ENCODE measurements around the gene ZNF160.

The ZNF160 gene

GRCh38 chr19:53140351-53140750 is 37.1 kb upstream of the ZNF160 start:
- ChIA-PET POLR2A (no interaction called here), CTCF (no interaction called here)
- Histone ChIP-seq H3K4me1 (ENCODE audit: control insufficient read depth, insufficient read depth, low read length) (no peaks in the 10 kb centered on the region), H3K9me3 (ENCODE audit: control insufficient read depth, insufficient read depth, low read depth, low read length) (no peaks in the 10 kb centered on the region), H3K36me3 (ENCODE audit: control insufficient read depth in 2 of 2, insufficient read depth in 1 of 2, low read length in 2 of 2) (no peaks in the 10 kb centered on the region), H3K27ac (ENCODE audit: extremely low read depth, low read depth, low read length) (no peak overlapping the region), H3K4me3 (ENCODE audit: low read depth, low read length) (no peak overlapping the region)
- no peak for TF ChIP-seq ZNF768 (tag by site-specific recombination; IDR thresholded peaks at IDR 0.05)
- TF ChIP-seq, protein P1, sequence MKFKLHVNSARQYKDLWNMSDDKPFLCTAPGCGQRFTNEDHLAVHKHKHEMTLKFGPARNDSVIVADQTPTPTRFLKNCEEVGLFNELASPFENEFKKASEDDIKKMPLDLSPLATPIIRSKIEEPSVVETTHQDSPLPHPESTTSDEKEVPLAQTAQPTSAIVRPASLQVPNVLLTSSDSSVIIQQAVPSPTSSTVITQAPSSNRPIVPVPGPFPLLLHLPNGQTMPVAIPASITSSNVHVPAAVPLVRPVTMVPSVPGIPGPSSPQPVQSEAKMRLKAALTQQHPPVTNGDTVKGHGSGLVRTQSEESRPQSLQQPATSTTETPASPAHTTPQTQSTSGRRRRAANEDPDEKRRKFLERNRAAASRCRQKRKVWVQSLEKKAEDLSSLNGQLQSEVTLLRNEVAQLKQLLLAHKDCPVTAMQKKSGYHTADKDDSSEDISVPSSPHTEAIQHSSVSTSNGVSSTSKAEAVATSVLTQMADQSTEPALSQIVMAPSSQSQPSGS (tag by site-specific recombination; IDR thresholded peaks at IDR 0.05; ENCODE audit: low read depth), result no peak

DNA sequence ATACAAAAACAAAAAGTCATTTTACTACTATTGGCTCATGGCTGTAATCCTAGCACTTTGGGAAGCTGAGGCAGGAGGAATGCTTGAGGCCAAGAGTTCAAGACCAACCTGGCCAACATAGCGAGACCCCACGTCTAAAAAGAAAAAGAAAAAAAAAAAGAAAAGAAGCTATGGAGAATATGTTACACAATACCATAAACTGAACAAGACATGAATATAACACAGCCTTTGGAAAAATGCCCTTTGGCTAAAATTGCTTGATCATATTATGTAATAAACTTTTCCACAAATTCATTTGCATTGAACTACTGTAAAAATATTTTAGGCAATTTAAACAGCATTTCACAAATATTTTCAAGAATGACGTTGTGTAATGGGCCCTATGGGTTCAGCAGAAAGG is 33.2 kb upstream of the ZNF160 start:
- H3K9me3 ChIP-seq (ENCODE audit: control insufficient read depth, insufficient read depth, low read depth, low read length), result no peaks in the 10 kb centered on the region; the same call in 1 of the 2 replicates
- POLR2A ChIA-PET, result no interaction called here

DNA sequence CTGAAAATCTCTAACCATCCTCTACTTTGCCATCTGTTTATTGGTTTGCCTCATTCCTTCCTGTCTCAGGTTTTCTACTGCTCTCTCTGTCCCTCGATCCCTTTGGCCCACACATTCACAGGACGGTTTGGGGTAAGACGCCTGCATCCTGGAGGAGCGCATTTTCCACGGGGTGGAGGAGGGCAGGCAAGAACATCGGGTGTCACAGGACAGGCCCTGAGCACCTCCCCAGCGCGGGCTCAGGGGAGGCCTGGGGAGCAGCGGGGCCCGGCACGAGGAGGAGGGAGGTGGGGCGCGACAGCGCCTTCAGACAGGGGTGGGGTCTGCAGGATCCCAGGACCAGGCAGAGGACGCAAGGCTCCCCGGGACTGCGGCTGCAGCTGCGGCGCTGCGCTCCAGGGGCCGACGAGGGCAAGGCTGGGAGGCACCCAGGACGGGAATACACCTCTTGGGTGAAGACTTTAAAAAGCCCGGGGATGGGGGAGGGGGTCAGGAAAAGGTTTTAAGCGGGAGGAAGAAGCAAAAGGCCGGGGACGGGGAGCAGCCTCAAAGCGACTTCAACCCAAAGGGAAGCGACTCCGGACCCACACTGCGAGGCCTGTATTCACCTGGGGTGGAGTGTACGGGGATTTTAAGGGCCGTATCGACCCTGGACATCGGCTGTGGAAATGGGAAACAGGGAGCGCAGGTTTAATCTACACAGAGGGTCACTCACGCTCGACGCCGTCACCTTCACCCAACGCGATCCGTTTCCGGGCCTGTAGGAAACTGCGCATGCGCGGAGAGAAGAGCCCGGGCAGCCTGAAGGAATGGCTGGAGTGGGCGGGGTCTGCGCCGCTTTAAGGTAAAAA is 29.1 kb upstream of the ZNF160 start, which contains the start of gene ZNF415:
Gene ZNF415 (minus strand): TSS at position 770 of the 851 bp plus-strand sequence. CDS start 10,234 bp downstream, outside the sequence.
- no peaks in the 10 kb centered on the region for H3K4me1 ChIP-seq (ENCODE audit: control insufficient read depth, insufficient read depth, low read length)
- H3K36me3 ChIP-seq (ENCODE audit: control insufficient read depth in 2 of 2, insufficient read depth in 1 of 2, low read length in 2 of 2), result no peaks in the 10 kb centered on the region
- CTCF ChIA-PET, result no interaction called here
- TF ChIP-seq ZNF211 (tag by site-specific recombination; IDR thresholded peaks at IDR 0.05; ENCODE audit: low read depth) (no peak), ZBTB1 (tag by site-specific recombination; IDR thresholded peaks at IDR 0.05) (no peak), MEIS1 (CRISPR knock-in tag; IDR thresholded peaks at IDR 0.05; ENCODE audit: borderline replicate concordance) (no peak), ZNF274 (IDR thresholded peaks at IDR 0.05; ENCODE audit: low read length) (no peak), ZNF274 (tag by site-specific recombination; IDR thresholded peaks at IDR 0.05; ENCODE audit: borderline replicate concordance) (no peak), ZNF391 (tag by site-specific recombination; IDR thresholded peaks at IDR 0.05; ENCODE audit: borderline replicate concordance, low read depth) (no peak), ZBTB48 (tag by site-specific recombination; IDR thresholded peaks at IDR 0.05) (no peak), ZBTB6 (tag by site-specific recombination; IDR thresholded peaks at IDR 0.05) (no peak), ZNF19 (tag by site-specific recombination; IDR thresholded peaks at IDR 0.05; ENCODE audit: low read depth) (no peak), ZNF16 (tag by site-specific recombination; IDR thresholded peaks at IDR 0.05; ENCODE audit: low read depth) (no peak), ZNF248 (tag by site-specific recombination; IDR thresholded peaks at IDR 0.05) (no peak)
- TF ChIP-seq, protein P2, sequence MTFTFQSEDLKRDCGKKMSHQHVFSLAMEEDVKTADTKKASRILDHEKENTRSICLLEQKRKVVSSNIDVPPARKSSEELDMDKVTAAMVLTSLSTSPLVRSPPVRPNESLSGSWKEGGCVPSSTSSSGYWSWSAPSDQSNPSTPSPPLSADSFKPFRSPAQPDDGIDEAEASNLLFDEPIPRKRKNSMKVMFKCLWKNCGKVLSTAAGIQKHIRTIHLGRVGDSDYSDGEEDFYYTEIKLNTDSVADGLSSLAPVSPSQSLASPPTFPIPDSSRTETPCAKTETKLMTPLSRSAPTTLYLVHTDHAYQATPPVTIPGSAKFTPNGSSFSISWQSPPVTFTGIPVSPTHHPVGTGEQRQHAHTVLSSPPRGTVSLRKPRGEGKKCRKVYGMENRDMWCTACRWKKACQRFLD (tag by site-specific recombination; IDR thresholded peaks at IDR 0.05), result no peak
- H3K4me3 ChIP-seq (ENCODE audit: low read depth, low read length), result no peak within 1 kb of the TSS; the same call in 1 of the 2 replicates
- POLR2A ChIA-PET, result no interaction called here
- no peaks in the 10 kb centered on the region; the same call in 1 of the 2 replicates for H3K9me3 ChIP-seq (ENCODE audit: control insufficient read depth, insufficient read depth, low read depth, low read length)
- no peak within 1 kb of the TSS for H3K27ac ChIP-seq (ENCODE audit: extremely low read depth, low read depth, low read length)

More for the DNA sequence above, 33.2 kb upstream of the ZNF160 start:
- Histone ChIP-seq H3K4me1 (ENCODE audit: control insufficient read depth, insufficient read depth, low read length) (no peaks in the 10 kb centered on the region), H3K36me3 (ENCODE audit: control insufficient read depth in 2 of 2, insufficient read depth in 1 of 2, low read length in 2 of 2) (no peaks in the 10 kb centered on the region), H3K4me3 (ENCODE audit: low read depth, low read length) (no peak overlapping the region), H3K27ac (ENCODE audit: extremely low read depth, low read depth, low read length) (no peak overlapping the region)
- CTCF ChIA-PET, result no interaction called here
- no peak for TF ChIP-seq GLIS1 (tag by site-specific recombination; IDR thresholded peaks at IDR 0.05)
